Trophoblast cell (in vitro differentiated cells and primary cell): ENCODE measurements around the gene NTSR2.

ENCODE experiments used
- DNase-seq, 2 donors: peaks; one replicate each; pipeline ENCODE4 v3.0.0-alpha.2; 2016
- H2AFZ ChIP-seq: 2 replicates; pipeline ENCODE4 v1.6.1; 2013; ENCODE audit warnings: low read length, moderate library complexity, mild to moderate bottlenecking; ENCODE audit not compliant: insufficient read depth, poor library complexity
- H2AK5ac ChIP-seq: 2 replicates; pipeline ENCODE4 v1.6.1; 2013; ENCODE audit warnings: mild to moderate bottlenecking, low read length
- H2BK120ac ChIP-seq: 2 replicates; pipeline ENCODE4 v1.6.1; 2013; ENCODE audit warnings: low read length, mild to moderate bottlenecking, moderate library complexity; ENCODE audit not compliant: insufficient read depth, poor library complexity
- H2BK12ac ChIP-seq: 2 replicates; pipeline ENCODE4 v1.6.1; 2013; ENCODE audit warnings: mild to moderate bottlenecking, low read length, moderate library complexity
- H2BK5ac ChIP-seq: 2 replicates; pipeline ENCODE4 v1.6.1; 2013; ENCODE audit warnings: low read length, low read depth, moderate library complexity, mild to moderate bottlenecking; ENCODE audit not compliant: poor library complexity
- H3K14ac ChIP-seq: 2 replicates; pipeline ENCODE4 v1.6.1; 2013; ENCODE audit warnings: mild to moderate bottlenecking, low read length
- H3K18ac ChIP-seq: 2 replicates; pipeline ENCODE4 v1.6.1; 2013; ENCODE audit warnings: mild to moderate bottlenecking, low read length
- H3K23ac ChIP-seq: 2 replicates; pipeline ENCODE4 v1.6.1; 2013; ENCODE audit warnings: low read length
- H3K27ac ChIP-seq: 2 replicates; pipeline ENCODE4 v1.5.1; 2013; ENCODE audit warnings: low read depth, mild to moderate bottlenecking, inconsistent platforms, low read length, moderate library complexity
- H3K27me3 ChIP-seq: 2 replicates; pipeline ENCODE4 v1.6.1; 2013; ENCODE audit warnings: inconsistent platforms, mild to moderate bottlenecking, low read length, moderate library complexity; ENCODE audit not compliant: insufficient read depth
- H3K36me3 ChIP-seq, 2 experiments: 1 replicate in 1 of 2; 2 replicates in 1 of 2; pipeline ENCODE4 v1.6.1; 2013; ENCODE audit warnings: low read length in 2 of 2, mild to moderate bottlenecking in 2 of 2, moderate library complexity in 1 of 2; ENCODE audit not compliant: insufficient read depth in 2 of 2, control insufficient read depth in 1 of 2
- H3K4ac ChIP-seq: 2 replicates; pipeline ENCODE4 v1.6.1; 2013; ENCODE audit warnings: low read depth, mild to moderate bottlenecking, low read length, moderate library complexity
- H3K4me1 ChIP-seq, 2 experiments: 1 replicate in 1 of 2; 2 replicates in 1 of 2; pipeline ENCODE4 v1.6.1; 2013; ENCODE audit warnings: low read length in 2 of 2, mild to moderate bottlenecking in 2 of 2, moderate library complexity in 1 of 2; ENCODE audit not compliant: insufficient read depth in 2 of 2, control insufficient read depth in 1 of 2
- H3K4me2 ChIP-seq: 2 replicates; pipeline ENCODE4 v1.6.1; 2013; ENCODE audit warnings: inconsistent platforms, mild to moderate bottlenecking, low read length, moderate library complexity
- H3K4me3 ChIP-seq: 2 replicates; pipeline ENCODE4 v1.5.1; 2013; ENCODE audit warnings: mild to moderate bottlenecking, low read depth, low read length, inconsistent platforms
- H3K79me1 ChIP-seq: one replicate; pipeline ENCODE4 v1.6.1; 2013; ENCODE audit warnings: low read length
- H3K79me2 ChIP-seq: 2 replicates; pipeline ENCODE4 v1.6.1; 2013; ENCODE audit warnings: low read length, mild to moderate bottlenecking; ENCODE audit not compliant: control insufficient read depth, insufficient read depth, poor library complexity
- H3K9ac ChIP-seq: 2 replicates; pipeline ENCODE4 v1.6.1; 2013; ENCODE audit warnings: mild to moderate bottlenecking, low read length
- H3K9me3 ChIP-seq: 2 replicates; pipeline ENCODE4 v1.6.1; 2013; ENCODE audit warnings: low read depth, mild to moderate bottlenecking, control low read depth, inconsistent platforms, low read length; ENCODE audit not compliant: insufficient read depth
- H4K12ac ChIP-seq: 2 replicates; pipeline ENCODE4 v1.6.1; 2013; ENCODE audit warnings: low read depth, mild to moderate bottlenecking, low read length, moderate library complexity
- H4K8ac ChIP-seq: 2 replicates; pipeline ENCODE4 v1.6.1; 2013; ENCODE audit warnings: low read depth, mild to moderate bottlenecking, low read length, moderate library complexity
- H4K91ac ChIP-seq: one replicate; pipeline ENCODE4 v1.6.1; 2013; ENCODE audit warnings: low read depth, mild to moderate bottlenecking, low read length, moderate library complexity
- WGBS: extraction: QIAGEN DNeasy Blood & Tissue Kit; methylation state at CpG from one replicate; pipeline ENCODE4 v1.1.7; 2013; ENCODE audit warnings: missing lambda C conversion rate; ENCODE audit not compliant: insufficient read length, insufficient coverage; ENCODE audit errors: extremely low coverage; 5-methylcytosine and 5-hydroxymethylcytosine counted together

Gene NTSR2

DNA sequence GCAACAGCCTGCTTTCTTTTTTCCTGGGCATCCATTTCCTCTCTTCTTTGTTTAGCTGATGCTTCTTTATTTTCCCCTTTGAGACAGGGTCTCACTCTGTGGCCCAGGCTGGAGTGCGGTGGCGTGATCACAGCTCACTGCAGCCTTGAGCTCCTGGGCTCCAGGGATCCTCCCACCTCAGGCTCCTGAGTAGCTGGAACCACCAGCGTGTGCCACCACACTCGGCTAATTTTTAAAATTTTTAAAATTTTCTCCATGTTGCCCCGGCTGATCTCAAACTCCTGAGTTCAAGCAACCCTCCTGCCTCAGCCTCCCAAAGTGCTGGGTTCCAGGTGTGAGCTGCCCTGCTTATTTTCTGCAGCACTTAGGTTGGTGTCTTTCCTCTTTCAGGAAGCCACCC, 58.7 kb downstream of the NTSR2 start:
- Histone ChIP-seq H3K36me3 (peaks cover 8 to 9% of the 10 kb centered on the region in 2 experiments), H3K9ac (no peak overlapping the region), H2AFZ (no peak overlapping the region), H3K14ac (no peak overlapping the region), H4K8ac (no peak overlapping the region), H3K4me3 (no peak overlapping the region), H3K4me2 (no peak overlapping the region), H4K91ac (no peak overlapping the region), H2BK120ac (no peak overlapping the region), H3K4me1 (no peaks in the 10 kb centered on the region), H3K18ac (no peak overlapping the region), H2BK5ac (no peak overlapping the region), H3K27ac (no peak overlapping the region), H3K9me3 (peaks cover 2% of the 10 kb centered on the region), H3K23ac (no peak overlapping the region), H4K12ac (no peak overlapping the region), H3K79me1 (no peaks in the 10 kb centered on the region), H3K4ac (no peak overlapping the region), H3K27me3 (no peaks in the 10 kb centered on the region), H3K79me2 (no peaks in the 10 kb centered on the region), H2AK5ac (no peak overlapping the region), H2BK12ac (no peak overlapping the region)
- DNase-seq, result peak; percentile 25 to 55
- no CpG with 5 or more reads among the region's 5 CpGs for WGBS

DNA sequence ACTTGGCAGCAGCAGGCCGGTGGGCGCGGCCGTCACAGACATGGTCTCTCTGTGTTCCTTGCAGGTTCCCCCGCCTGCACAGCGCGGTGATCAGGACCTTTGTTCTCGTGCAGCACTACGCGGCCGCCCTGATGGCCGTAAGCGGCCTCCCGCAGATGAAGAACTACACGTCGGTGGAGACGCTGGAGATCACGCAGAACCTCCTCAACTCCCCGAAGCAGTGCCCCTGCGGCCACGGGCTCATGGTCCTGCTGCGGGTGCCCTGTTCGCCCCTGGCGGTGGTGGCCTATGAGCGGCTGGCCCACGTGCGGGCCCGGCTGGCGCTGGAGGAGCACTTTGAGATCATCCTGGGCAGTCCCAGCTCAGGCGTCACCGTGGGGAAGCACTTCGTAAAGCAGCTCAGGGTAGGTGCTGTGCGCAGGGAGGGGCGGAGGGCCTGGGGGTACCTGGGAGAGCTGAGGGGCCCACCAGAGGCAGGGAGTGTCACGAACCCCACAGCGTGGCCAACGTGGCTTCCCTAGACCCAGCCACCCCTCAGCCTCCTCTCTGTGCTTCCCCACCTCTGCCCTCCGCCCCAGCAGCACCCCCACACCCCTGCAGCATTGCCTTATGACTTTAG, 59.3 kb downstream of the NTSR2 start:
- Histone ChIP-seq H3K27ac (no peak overlapping the region), H4K12ac (no peak overlapping the region), H3K23ac (no peak overlapping the region), H4K91ac (no peak overlapping the region), H4K8ac (no peak overlapping the region), H3K27me3 (no peaks in the 10 kb centered on the region), H2AFZ (no peak overlapping the region), H3K18ac (no peak overlapping the region), H3K36me3 (peaks cover 6 to 9% of the 10 kb centered on the region in 2 experiments), H3K79me1 (no peaks in the 10 kb centered on the region), H3K4me3 (no peak overlapping the region), H2AK5ac (no peak overlapping the region), H3K14ac (no peak overlapping the region), H2BK12ac (no peak overlapping the region), H3K79me2 (no peaks in the 10 kb centered on the region), H2BK5ac (no peak overlapping the region), H3K4me1 (no peaks in the 10 kb centered on the region), H3K9ac (no peak overlapping the region), H3K9me3 (peaks cover 2% of the 10 kb centered on the region), H3K4ac (no peak overlapping the region), H2BK120ac (no peak overlapping the region), H3K4me2 (no peak overlapping the region)
- peak; percentile 78 to 83 for DNase-seq
- WGBS, result no CpG with 5 or more reads among the region's 38 CpGs
